ENCODE data around the gene EPHB3. TPM values are rescaled to one million over a fixed set of nuclear protein-coding genes. Genes with fewer than 3 reads are reported as not detected.

Gene EPHB3
- total and polyA plus RNA-seq, 2 donors (not counting 3 experiments of a cell fraction or from before 2014, with no cell fraction given), result 0.01 TPM; not detected in 1

- TF ChIP-seq EZH2 (IDR thresholded peaks at IDR 0.05; ENCODE audit: borderline replicate concordance, low read depth, low read length, severe bottlenecking) (no peak), CTCF (IDR thresholded peaks at IDR 0.05; ENCODE audit: extremely low read depth in 1 of 2, insufficient read depth in 1 of 2, low read depth in 1 of 2, low read length in 2 of 2) (no peak), POLR2A (IDR thresholded peaks at IDR 0.05; ENCODE audit: low read depth, low read length) (no peak), JUN (IDR thresholded peaks at IDR 0.05; ENCODE audit: borderline replicate concordance, insufficient read depth, insufficient read length, low read depth) (no peak)
- POLR2A ChIA-PET, result no interaction called here
- FAIRE-seq, result no peak
- DNase-seq (ENCODE audit: low read depth, low spot score), result no peak
- Histone ChIP-seq H3K79me2 (ENCODE audit: control insufficient read depth, insufficient read depth, low read length) (no peaks in the 10 kb centered on the region), H2AFZ (ENCODE audit: low read depth, low read length) (no peak overlapping the region), H3K27me3 (ENCODE audit: control insufficient read depth in 2 of 2, insufficient read depth in 2 of 2, low read length in 2 of 2) (peaks cover 20 to 38% of the 10 kb centered on the region in 2 experiments), H3K4me2 (ENCODE audit: insufficient read depth, low read length) (no peak overlapping the region), H3K4me3 (replicated peaks in 1 of 3; ENCODE audit: insufficient read depth in 1 of 3, low read depth in 1 of 3, low read length in 3 of 3) (no peak overlapping the region), H3K27ac (ENCODE audit: insufficient read depth, low read depth, low read length) (no peak overlapping the region), H3K9me3 (replicated peaks; ENCODE audit: control insufficient read depth, insufficient read depth, low read length) (no peaks in the 10 kb centered on the region), H3K9me1 (replicated peaks; ENCODE audit: control insufficient read depth, extremely low read depth, insufficient read depth, low read length) (no peaks in the 10 kb centered on the region), H3K36me3 (ENCODE audit: control insufficient read depth in 2 of 2, extremely low read depth in 1 of 2, insufficient read depth in 2 of 2, low read length in 2 of 2) (no peaks in the 10 kb centered on the region), H3K9ac (replicated peaks; ENCODE audit: extremely low read depth, insufficient read depth, low read length) (no peak overlapping the region), H3K4me1 (ENCODE audit: control insufficient read depth, extremely low read depth, insufficient read depth, low read length) (peaks cover 4% of the 10 kb centered on the region), H4K20me1 (replicated peaks; ENCODE audit: control insufficient read depth, extremely low read depth, insufficient read depth, low read length) (no peaks in the 10 kb centered on the region)
- intact Hi-C loops (cut with micrococcal nuclease), result no loop called here
- CTCF ChIA-PET, result interaction anchor here (0.8 to 1.1 kb wide), 2 partner anchors 15 to 170 kb away, joined by 3 to 5 read pairs; no protein-coding TSS in a partner anchor
- dilution Hi-C loops (cut with MboI; ENCODE audit: extremely low pct_ligation_motif_present, low sequenced_read_pairs), result no loop called here
- no TSS peak for BruUV-seq (replicated peaks)
These were observed 4.8 kb upstream of the EPHB3 start for GRCh38 chr3:184556582-184557347.

Data from endothelial cell of umbilical vein (primary cell).